K562 (cell line): ENCODE data around the gene MAD1L1. TPM values are rescaled to one million over a fixed set of nuclear protein-coding genes. Genes with fewer than 3 reads are reported as not detected.

Experiments
- CBFB ChIP-seq: sonication (generic); formaldehyde crosslinking; IDR thresholded peaks from 2 replicates; pipeline ENCODE4 v1.4.0; 2020; ENCODE audit warnings: mild to moderate bottlenecking, missing genetic modification reagents
- CHD7 ChIP-seq: fragments of 200-600 bp; sonication (generic); IDR thresholded peaks from one replicate; pipeline ENCODE4 v1.6.1; 2012; ENCODE audit warnings: mild to moderate bottlenecking, low read depth, low read length, inconsistent platforms
- CREB3L1 ChIP-seq: fragments of 450-650 bp; IDR thresholded peaks from 2 replicates; pipeline ENCODE4 v1.6.1; 2014; ENCODE audit warnings: low read depth, mild to moderate bottlenecking, moderate library complexity, borderline replicate concordance
- E4F1 ChIP-seq: fragments of 250-450 bp; sonication (Bioruptor Pico); IDR thresholded peaks from 2 replicates; pipeline ENCODE4 v1.5.0; 2021; ENCODE audit warnings: mild to moderate bottlenecking, borderline replicate concordance
- GTF2A2 ChIP-seq: IDR thresholded peaks from 2 replicates; pipeline ENCODE4 v1.6.1; 2016; ENCODE audit warnings: mild to moderate bottlenecking, missing genetic modification characterization, missing compliant biosample characterization
- HDAC6 ChIP-seq: IDR thresholded peaks from 2 replicates; pipeline ENCODE4 v1.6.1; 2012; ENCODE audit warnings: low read depth, mild to moderate bottlenecking, control low read depth, inconsistent platforms, low read length, moderate library complexity
- SRSF3 ChIP-seq: fragments of 200-400 bp; formaldehyde crosslinking; IDR thresholded peaks from 2 replicates; pipeline ENCODE4 v1.6.1; 2016; ENCODE audit warnings: mild to moderate bottlenecking, low read length, moderate library complexity; ENCODE audit not compliant: insufficient read depth
- TCF7 ChIP-seq: sonication (generic); IDR thresholded peaks from 2 replicates; pipeline ENCODE4 v1.6.1; 2016; ENCODE audit warnings: antibody characterized with exemption, borderline replicate concordance
- USF1 ChIP-seq: sonication (generic); formaldehyde crosslinking; IDR thresholded peaks from 2 replicates; pipeline ENCODE4 v1.9.0; 2022; ENCODE audit warnings: mild to moderate bottlenecking, missing genetic modification reagents
- ZNF197 ChIP-seq: fragments of 200-800 bp; sonication (Bioruptor generic); IDR thresholded peaks from 2 replicates; pipeline ENCODE4 v1.6.1; 2016; ENCODE audit warnings: low read depth, missing genetic modification characterization, missing compliant biosample characterization
- ZNF282 ChIP-seq: sonication (generic); formaldehyde crosslinking; IDR thresholded peaks from 2 replicates; pipeline ENCODE4 v1.8.1; 2023; ENCODE audit warnings: missing genetic modification reagents
- polyA plus RNA-seq, 8 experiments: library from polyadenylated mRNA; depleted of rRNA in 4 of 8; stranded (reverse) in 5 of 8; unstranded in 3 of 8; fragments of >200 nt; fragmentation: Nextera tagmentation in 2 of 8; fragmentation: Illumina TruSeq in 1 of 8; extraction: Ambion mirVana in 2 of 8; extraction: Trizol in 1 of 8; gene quantifications; 2 replicates each; pipeline versions ENCODE4 v1.2.1 to v1.2.3, GENCODE V29; 2011 to 2014; ENCODE audit warnings: inconsistent platforms in 1 of 8, missing spikeins in 1 of 8
- total RNA-seq, 7 experiments: library from RNA; depleted of rRNA in 6 of 7; stranded (reverse); fragments of >200 nt in 6 of 7; fragmentation: Illumina TruSeq in 2 of 7; extraction: Trizol in 2 of 7; gene quantifications; 2 replicates each; pipeline versions ENCODE4 v1.2.1 to v1.2.3, GENCODE V29; 2011 to 2021; ENCODE audit warnings: low replicate concordance in 1 of 7

Gene MAD1L1
- total and polyA plus RNA-seq, 9 of the 15 experiments (the other 6 are each of a cell fraction or from before 2014, with no cell fraction given): 1.7 to 89.7 (median 18.0) TPM

- TF ChIP-seq CREB3L1 (peak; percentile 60; the same call in 1 of the 2 replicates), CHD7 (no peak), HDAC6 (no peak), GTF2A2 (tag) (no peak), ZNF197 (CRISPR knock-in tag) (no peak), SRSF3 (no peak), CBFB (CRISPR knock-in tag) (no peak), TCF7 (0 out of 2 replicates have a peak, but pooled peaks have one; percentile 62), E4F1 (CRISPR knock-in tag) (no peak), USF1 (CRISPR knock-in tag) (peak; percentile 60), ZNF282 (CRISPR knock-in tag) (no peak)
Observed at GRCh38 chr7:2104107-2104710, 128.5 kb downstream of the MAD1L1 start (continued).
